GM13976 (cell line): Measurements from ENCODE around the gene WDR46.

Experiments
- DNase-seq: peaks from one replicate; pipeline ENCODE4 v3.0.0; 2012; ENCODE audit warnings: low spot score
- CTCF ChIP-seq: IDR thresholded peaks from 2 replicates; pipeline ENCODE4 v1.5.1; 2012; ENCODE audit warnings: borderline replicate concordance, mild to moderate bottlenecking; ENCODE audit not compliant: insufficient read depth; ENCODE audit errors: extremely low read depth, missing control alignments, control extremely low read depth
- in situ Hi-C: fragments of 300-500 bp; cut with MboI; formaldehyde crosslinking; loops from one replicate; pipeline ENCODE4 v1.12.0; 2022; ENCODE audit warnings: low sequenced_read_pairs, mixed read lengths, inconsistent platforms; ENCODE audit not compliant: unreplicated experiment

The WDR46 gene

GRCh38 chr6:33313709-33314514 is 24.9 kb upstream of the WDR46 start, which contains the start of gene TAPBP:
Gene TAPBP (minus strand): TSS chr6:33314078. CDS start chr6:33314041, 37 bp downstream.
- in situ Hi-C loops: no loop called here
- TF ChIP-seq CTCF: no peak
- peak; percentile 90 for DNase-seq

GRCh38 chr6:33313105-33313708 is 24.2 kb upstream of the WDR46 start:
- TF ChIP-seq CTCF: no peak
- DNase-seq: peak; percentile 73

GRCh38 chr6:33312361-33313104 is 23.5 kb upstream of the WDR46 start:
- TF ChIP-seq CTCF: no peak
- in situ Hi-C loops: no loop called here
- DNase-seq: peak; percentile 91

More at GRCh38 chr6:33313105-33313708, 24.2 kb upstream of the WDR46 start:
- in situ Hi-C loops: no loop called here

- no peak for TF ChIP-seq CTCF
- in situ Hi-C loops: no loop called here
- DNase-seq: no peak
Observed at GRCh38 chr6:33306356-33306755, 17.3 kb upstream of the WDR46 start.

- TF ChIP-seq CTCF: no peak
- in situ Hi-C loops: no loop called here
- DNase-seq: no peak
Observed at GRCh38 chr6:33305052-33305451, 16.0 kb upstream of the WDR46 start.

- no peak for TF ChIP-seq CTCF
- in situ Hi-C loops: no loop called here
- DNase-seq: no peak
Observed at GRCh38 chr6:33304216-33304615, 15.2 kb upstream of the WDR46 start.
